Measurements from ENCODE around the gene ARF3. TPM values are rescaled to one million over a fixed set of nuclear protein-coding genes. Genes with fewer than 3 reads are reported as not detected.
A peak's percentile ranks its signal among the peaks of the same experiment; 100 is the strongest.

The ARF3 gene
- 112 TPM for polyA plus RNA-seq (2013, experiment 1 of 2)
- 114 TPM for polyA plus RNA-seq (2013, experiment 2 of 2)

DNA sequence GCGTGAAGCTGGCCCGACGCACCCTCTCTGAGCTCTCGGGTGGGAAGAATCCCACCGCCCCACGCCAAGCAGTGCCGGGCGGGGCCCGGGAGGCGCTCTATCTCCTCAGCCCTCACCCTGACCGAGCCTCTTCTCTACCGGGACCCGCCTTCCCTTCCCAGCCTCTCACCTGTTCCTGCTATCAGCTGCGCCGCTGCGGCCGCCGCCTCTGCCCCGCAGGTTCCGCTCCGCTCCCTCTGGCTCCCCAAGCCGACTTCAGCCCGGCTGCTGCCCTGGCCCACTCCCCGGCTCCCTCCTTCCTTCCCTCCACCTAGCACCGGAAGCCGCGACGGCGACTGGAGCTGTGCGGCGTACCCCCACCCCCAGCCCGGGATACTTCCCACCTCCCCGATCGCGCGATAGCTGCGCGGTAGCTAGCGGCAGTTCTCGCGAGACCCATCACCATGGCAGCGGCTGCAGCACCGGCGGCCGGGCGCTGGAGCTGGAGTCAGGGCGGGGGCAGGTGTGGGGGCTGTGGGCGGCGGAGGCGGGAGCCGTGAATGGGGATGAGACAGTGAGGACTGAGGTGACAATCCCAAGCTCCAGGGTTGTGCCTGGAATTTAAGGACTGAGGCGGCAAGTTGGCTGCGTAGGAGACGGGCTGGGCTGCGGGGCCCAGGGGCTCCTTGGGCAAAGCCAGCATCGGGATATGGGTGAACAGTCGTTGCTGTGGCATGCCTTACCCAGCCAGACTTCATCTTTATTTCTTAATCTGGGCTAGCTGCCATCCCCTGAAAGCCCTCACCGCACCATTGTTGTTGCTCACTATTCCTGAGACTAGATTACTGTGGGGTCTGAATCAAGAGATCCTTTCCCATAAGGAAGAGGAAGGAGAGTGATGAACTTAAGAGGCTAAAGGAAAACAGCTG is at the start of gene ARF3:
ARF3 (minus strand) TSS at position 347 of the 908 bp plus-strand sequence. CDS start 16,392 bp downstream, outside the sequence.
- peaks cover 8% of the 10 kb centered on the region for H3K4me1 ChIP-seq (ENCODE audit: control insufficient read depth, insufficient read depth, low read depth, low read length)
- H3K4me3 ChIP-seq (ENCODE audit: insufficient read depth in 1 of 2, low read depth in 1 of 2, low read length in 2 of 2): peak within 1 kb of the TSS; percentile 84 to 97
- H3K27me3 ChIP-seq (ENCODE audit: control insufficient read depth in 1 of 2, insufficient read depth in 1 of 2, low read length in 2 of 2): peaks cover 7 to 12% of the 10 kb centered on the region in 2 experiments
- peaks cover 6 to 25% of the 10 kb centered on the region in 2 experiments for H3K36me3 ChIP-seq (ENCODE audit: control insufficient read depth in 1 of 2, insufficient read depth in 2 of 2, low read depth in 1 of 2, low read length in 2 of 2)
- H2BK120ac ChIP-seq (ENCODE audit: low read depth, low read length): peak within 1 kb of the TSS; percentile 71
- H4K91ac ChIP-seq (ENCODE audit: low read length): peak within 1 kb of the TSS; percentile 91
- H4K8ac ChIP-seq (ENCODE audit: low read length): peak within 1 kb of the TSS; percentile 59
- peak within 1 kb of the TSS; percentile 99 for H3K4ac ChIP-seq (ENCODE audit: low read depth in 1 of 2, low read length in 2 of 2)
- peak within 1 kb of the TSS; percentile 95 for H2BK15ac ChIP-seq (ENCODE audit: low read depth, poor library complexity, severe bottlenecking)
- H3K9me3 ChIP-seq (ENCODE audit: control insufficient read depth, low read length): no peaks in the 10 kb centered on the region
- H2BK5ac ChIP-seq (ENCODE audit: low read depth, low read length, poor library complexity, severe bottlenecking): peak within 1 kb of the TSS; percentile 90
- under 1% methylated on average over 53 of the region's 58 CpGs for WGBS
- DNase-seq: peak; percentile 94
- H3K27ac ChIP-seq (ENCODE audit: low read length, poor library complexity, severe bottlenecking): peak within 1 kb of the TSS; percentile 81
- peak within 1 kb of the TSS; percentile 97 to 98 for H3K18ac ChIP-seq (ENCODE audit: low read depth in 1 of 2, low read length in 2 of 2)
- H3K9ac ChIP-seq (ENCODE audit: low read length): peak within 1 kb of the TSS; percentile 85
- H2BK12ac ChIP-seq (ENCODE audit: low read length in 2 of 2): no peak within 1 kb of the TSS
- no peaks in the 10 kb centered on the region for H3K79me1 ChIP-seq (replicated peaks; ENCODE audit: low read length, poor library complexity, severe bottlenecking)
- H2AFZ ChIP-seq (ENCODE audit: low read depth, low read length): peak within 1 kb of the TSS; percentile 75
- peak within 1 kb of the TSS; percentile 70 for H3K4me2 ChIP-seq (ENCODE audit: low read length, poor library complexity, severe bottlenecking)
- H3K14ac ChIP-seq (ENCODE audit: low read length in 2 of 2): peak within 1 kb of the TSS; percentile 25 to 95
- peak within 1 kb of the TSS in 1 of 2 experiments; percentile 37 for H3K23ac ChIP-seq (ENCODE audit: low read length in 2 of 2)
- peak within 1 kb of the TSS; percentile 31 for H2AK5ac ChIP-seq (ENCODE audit: low read length, severe bottlenecking)

DNA sequence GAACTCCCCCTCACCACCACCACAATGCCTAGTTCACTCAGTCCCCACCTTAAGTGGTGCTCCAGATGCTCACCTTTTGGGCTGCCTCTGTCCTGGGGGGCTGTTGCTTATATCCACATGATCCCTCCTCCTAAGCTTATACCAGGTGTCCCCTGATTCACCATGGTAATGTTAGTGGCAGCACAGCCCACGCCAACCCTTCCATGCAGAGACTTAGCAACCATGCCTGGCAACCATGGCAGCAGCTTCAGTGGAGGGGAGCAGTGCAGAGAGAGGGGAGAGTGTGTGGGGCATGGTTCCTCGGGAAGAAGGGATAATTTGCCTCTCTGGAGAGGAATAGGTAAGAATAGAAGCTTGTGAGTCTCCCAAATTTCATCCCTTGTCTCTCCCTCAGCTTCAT is 43.1 kb upstream of the ARF3 start:
- Histone ChIP-seq H2BK120ac (ENCODE audit: low read depth, low read length) (no peak overlapping the region), H3K36me3 (ENCODE audit: control insufficient read depth in 1 of 2, insufficient read depth in 2 of 2, low read depth in 1 of 2, low read length in 2 of 2) (peaks cover 38 to 51% of the 10 kb centered on the region in 2 experiments), H3K27me3 (ENCODE audit: control insufficient read depth in 1 of 2, insufficient read depth in 1 of 2, low read length in 2 of 2) (peaks cover 17 to 31% of the 10 kb centered on the region in 2 experiments), H3K79me1 (replicated peaks; ENCODE audit: low read length, poor library complexity, severe bottlenecking) (peaks cover 4% of the 10 kb centered on the region), H2AFZ (ENCODE audit: low read depth, low read length) (no peak overlapping the region), H3K4me3 (ENCODE audit: insufficient read depth in 1 of 2, low read depth in 1 of 2, low read length in 2 of 2) (no peak overlapping the region), H2BK12ac (ENCODE audit: low read length in 2 of 2) (no peak overlapping the region), H2BK5ac (ENCODE audit: low read depth, low read length, poor library complexity, severe bottlenecking) (no peak overlapping the region), H3K23ac (ENCODE audit: low read length in 2 of 2) (no peak overlapping the region), H2AK5ac (ENCODE audit: low read length, severe bottlenecking) (no peak overlapping the region), H3K18ac (ENCODE audit: low read depth in 1 of 2, low read length in 2 of 2) (no peak overlapping the region), H3K4ac (ENCODE audit: low read depth in 1 of 2, low read length in 2 of 2) (no peak overlapping the region), H3K4me2 (ENCODE audit: low read length, poor library complexity, severe bottlenecking) (peak overlapping the region; percentile 1), H4K8ac (ENCODE audit: low read length) (no peak overlapping the region), H3K4me1 (ENCODE audit: control insufficient read depth, insufficient read depth, low read depth, low read length) (peaks cover 32% of the 10 kb centered on the region), H4K91ac (ENCODE audit: low read length) (no peak overlapping the region), H3K9me3 (ENCODE audit: control insufficient read depth, low read length) (no peaks in the 10 kb centered on the region), H3K9ac (ENCODE audit: low read length) (peak overlapping the region; percentile 47), H2BK15ac (ENCODE audit: low read depth, poor library complexity, severe bottlenecking) (no peak overlapping the region), H3K14ac (ENCODE audit: low read length in 2 of 2) (no peak overlapping the region), H3K27ac (ENCODE audit: low read length, poor library complexity, severe bottlenecking) (no peak overlapping the region)
- 88% methylated on average over 1 of the region's 2 CpGs for WGBS
- no peak for DNase-seq

DNA sequence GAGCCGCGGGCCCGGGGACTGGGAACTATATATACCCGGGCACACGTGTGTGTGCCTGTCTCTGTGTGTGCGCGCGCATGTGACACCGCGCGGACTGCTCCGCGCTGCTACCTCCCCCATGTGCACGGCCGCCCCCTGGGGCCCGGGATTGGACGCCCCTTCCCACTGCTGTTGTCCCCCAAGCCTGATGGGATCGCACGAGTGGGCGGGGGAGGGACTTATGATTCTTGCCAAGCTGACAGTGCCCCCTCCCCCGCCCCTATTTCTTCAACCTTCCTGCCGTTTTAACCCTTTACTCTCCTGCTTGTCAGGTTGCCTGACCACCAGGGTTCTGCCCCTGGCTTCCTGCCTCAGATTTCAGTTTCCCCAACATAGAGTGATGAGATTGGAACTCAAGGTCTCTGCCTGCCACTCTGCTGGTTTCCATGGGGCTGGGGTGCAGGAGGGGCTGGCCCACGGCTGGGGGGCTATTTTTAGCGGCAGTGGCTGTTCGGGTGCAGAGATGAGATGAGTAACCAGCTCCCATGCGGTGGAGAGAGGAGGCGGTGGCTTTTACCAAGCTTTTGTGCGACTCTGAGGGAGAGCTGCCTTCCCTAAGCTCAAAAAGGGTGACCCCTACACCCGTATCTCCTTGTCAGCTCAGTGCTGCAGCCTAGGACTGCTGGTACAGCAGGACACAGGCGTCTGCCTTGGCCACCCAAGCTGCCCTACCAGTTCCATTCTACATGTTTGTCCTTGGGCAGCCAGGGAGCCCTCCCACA is 42.3 kb upstream of the ARF3 start, which contains the start of gene DDN:
DDN (minus strand) TSS at position 5 of the 761 bp plus-strand sequence. CDS start 88 bp downstream, outside the sequence.
- Histone ChIP-seq H2BK5ac (ENCODE audit: low read depth, low read length, poor library complexity, severe bottlenecking) (no peak within 1 kb of the TSS), H4K91ac (ENCODE audit: low read length) (no peak within 1 kb of the TSS), H3K18ac (ENCODE audit: low read depth in 1 of 2, low read length in 2 of 2) (peak within 1 kb of the TSS in 1 of 2 experiments; percentile 54), H3K27me3 (ENCODE audit: control insufficient read depth in 1 of 2, insufficient read depth in 1 of 2, low read length in 2 of 2) (peaks cover 23 to 36% of the 10 kb centered on the region in 2 experiments), H4K8ac (ENCODE audit: low read length) (no peak within 1 kb of the TSS), H2AK5ac (ENCODE audit: low read length, severe bottlenecking) (no peak within 1 kb of the TSS), H3K14ac (ENCODE audit: low read length in 2 of 2) (peak within 1 kb of the TSS in 1 of 2 experiments; percentile 18), H2BK12ac (ENCODE audit: low read length in 2 of 2) (peak within 1 kb of the TSS in 1 of 2 experiments; percentile 61), H3K79me1 (replicated peaks; ENCODE audit: low read length, poor library complexity, severe bottlenecking) (peaks cover 2% of the 10 kb centered on the region), H2BK15ac (ENCODE audit: low read depth, poor library complexity, severe bottlenecking) (no peak within 1 kb of the TSS), H3K9me3 (ENCODE audit: control insufficient read depth, low read length) (no peaks in the 10 kb centered on the region), H3K4me1 (ENCODE audit: control insufficient read depth, insufficient read depth, low read depth, low read length) (peaks cover 32% of the 10 kb centered on the region), H3K36me3 (ENCODE audit: control insufficient read depth in 1 of 2, insufficient read depth in 2 of 2, low read depth in 1 of 2, low read length in 2 of 2) (peaks cover 35 to 43% of the 10 kb centered on the region in 2 experiments), H3K27ac (ENCODE audit: low read length, poor library complexity, severe bottlenecking) (no peak within 1 kb of the TSS), H3K4me3 (ENCODE audit: insufficient read depth in 1 of 2, low read depth in 1 of 2, low read length in 2 of 2) (peak within 1 kb of the TSS; percentile 30 to 65), H3K4ac (ENCODE audit: low read depth in 1 of 2, low read length in 2 of 2) (no peak within 1 kb of the TSS), H2BK120ac (ENCODE audit: low read depth, low read length) (no peak within 1 kb of the TSS), H2AFZ (ENCODE audit: low read depth, low read length) (no peak within 1 kb of the TSS), H3K23ac (ENCODE audit: low read length in 2 of 2) (peak within 1 kb of the TSS in 1 of 2 experiments; percentile 56), H3K4me2 (ENCODE audit: low read length, poor library complexity, severe bottlenecking) (peak within 1 kb of the TSS; percentile 61), H3K9ac (ENCODE audit: low read length) (peak within 1 kb of the TSS; percentile 47)
- peak; percentile 75 for DNase-seq
- WGBS: 3% methylated on average over 28 of the region's 30 CpGs
